ENCODE data around the gene STRA6.

STRA6 gene

DNA sequence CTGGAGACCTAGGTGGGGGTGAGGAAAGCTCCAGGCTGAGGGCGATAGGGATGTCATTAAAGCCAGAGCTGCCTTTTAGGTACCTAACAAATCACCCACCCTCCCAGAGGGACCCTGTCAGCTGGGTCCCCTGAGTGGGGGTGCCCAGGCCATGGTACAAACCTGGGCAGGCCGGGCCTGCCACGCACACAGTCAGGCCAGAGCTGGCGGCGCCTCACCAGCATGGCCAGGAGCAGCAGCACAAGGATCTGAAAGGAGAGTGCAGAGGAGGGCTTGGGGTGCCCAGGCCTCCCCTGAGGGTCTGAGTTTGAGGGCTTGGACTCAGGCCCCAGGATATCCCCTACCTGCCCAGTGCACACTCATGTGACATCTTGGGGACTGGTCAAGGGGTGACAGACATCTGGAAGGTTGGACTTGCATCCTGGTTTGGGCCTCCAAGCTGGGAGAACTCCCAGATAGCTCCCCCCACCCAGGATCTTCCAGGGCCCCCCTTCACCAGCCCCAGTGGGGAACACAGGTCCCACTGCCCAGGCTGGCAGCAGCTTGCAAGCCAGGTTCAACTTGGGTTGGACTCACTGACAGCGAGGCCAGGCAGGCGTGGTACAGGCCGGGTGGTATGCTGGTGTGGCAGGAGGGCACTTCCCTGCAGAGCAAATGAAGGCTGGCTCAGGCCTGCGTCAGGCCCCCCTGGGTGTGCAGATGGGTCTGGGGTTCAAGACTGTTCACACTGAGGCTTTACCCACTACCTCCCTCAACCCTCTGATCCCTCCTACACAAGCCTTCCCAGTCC, 5.2 kb downstream of the STRA6 start:
- ATAC-seq (ENCODE audit: low read depth) (no peak), DNase-seq (ENCODE audit: low spot score) (no peak)
- TF ChIP-seq, protein P1, sequence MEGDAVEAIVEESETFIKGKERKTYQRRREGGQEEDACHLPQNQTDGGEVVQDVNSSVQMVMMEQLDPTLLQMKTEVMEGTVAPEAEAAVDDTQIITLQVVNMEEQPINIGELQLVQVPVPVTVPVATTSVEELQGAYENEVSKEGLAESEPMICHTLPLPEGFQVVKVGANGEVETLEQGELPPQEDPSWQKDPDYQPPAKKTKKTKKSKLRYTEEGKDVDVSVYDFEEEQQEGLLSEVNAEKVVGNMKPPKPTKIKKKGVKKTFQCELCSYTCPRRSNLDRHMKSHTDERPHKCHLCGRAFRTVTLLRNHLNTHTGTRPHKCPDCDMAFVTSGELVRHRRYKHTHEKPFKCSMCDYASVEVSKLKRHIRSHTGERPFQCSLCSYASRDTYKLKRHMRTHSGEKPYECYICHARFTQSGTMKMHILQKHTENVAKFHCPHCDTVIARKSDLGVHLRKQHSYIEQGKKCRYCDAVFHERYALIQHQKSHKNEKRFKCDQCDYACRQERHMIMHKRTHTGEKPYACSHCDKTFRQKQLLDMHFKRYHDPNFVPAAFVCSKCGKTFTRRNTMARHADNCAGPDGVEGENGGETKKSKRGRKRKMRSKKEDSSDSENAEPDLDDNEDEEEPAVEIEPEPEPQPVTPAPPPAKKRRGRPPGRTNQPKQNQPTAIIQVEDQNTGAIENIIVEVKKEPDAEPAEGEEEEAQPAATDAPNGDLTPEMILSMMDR (IDR thresholded peaks at IDR 0.05; ENCODE audit: poor library complexity, severe bottlenecking): no peak
- no peaks in the 10 kb centered on the region for H3K9me3 ChIP-seq (ENCODE audit: severe bottlenecking)
- no peaks in the 10 kb centered on the region for H3K36me3 ChIP-seq (ENCODE audit: low read depth)
- no peaks in the 10 kb centered on the region for H3K27me3 ChIP-seq (ENCODE audit: insufficient read depth, poor library complexity, severe bottlenecking)
- peaks cover 42% of the 10 kb centered on the region for H3K4me1 ChIP-seq (ENCODE audit: insufficient read depth, poor library complexity, severe bottlenecking)
- no peak overlapping the region for H3K4me3 ChIP-seq (ENCODE audit: severe bottlenecking)
- no peak overlapping the region for H3K27ac ChIP-seq (ENCODE audit: poor library complexity, severe bottlenecking)

- Histone ChIP-seq H3K27me3 (ENCODE audit: insufficient read depth, poor library complexity, severe bottlenecking) (no peaks in the 10 kb centered on the region), H3K36me3 (ENCODE audit: low read depth) (no peaks in the 10 kb centered on the region), H3K4me3 (ENCODE audit: severe bottlenecking) (no peak overlapping the region), H3K27ac (ENCODE audit: poor library complexity, severe bottlenecking) (no peak overlapping the region), H3K4me1 (ENCODE audit: insufficient read depth, poor library complexity, severe bottlenecking) (peaks cover 32% of the 10 kb centered on the region), H3K9me3 (ENCODE audit: severe bottlenecking) (no peaks in the 10 kb centered on the region)
- DNase-seq (ENCODE audit: low spot score) (peak; percentile 90), ATAC-seq (ENCODE audit: low read depth) (peak; percentile 49)
- TF ChIP-seq, protein P1 (IDR thresholded peaks at IDR 0.05; ENCODE audit: poor library complexity, severe bottlenecking): no peak
Measured at GRCh38 chr15:74196175-74196574, 6.4 kb downstream of the STRA6 start.

DNA sequence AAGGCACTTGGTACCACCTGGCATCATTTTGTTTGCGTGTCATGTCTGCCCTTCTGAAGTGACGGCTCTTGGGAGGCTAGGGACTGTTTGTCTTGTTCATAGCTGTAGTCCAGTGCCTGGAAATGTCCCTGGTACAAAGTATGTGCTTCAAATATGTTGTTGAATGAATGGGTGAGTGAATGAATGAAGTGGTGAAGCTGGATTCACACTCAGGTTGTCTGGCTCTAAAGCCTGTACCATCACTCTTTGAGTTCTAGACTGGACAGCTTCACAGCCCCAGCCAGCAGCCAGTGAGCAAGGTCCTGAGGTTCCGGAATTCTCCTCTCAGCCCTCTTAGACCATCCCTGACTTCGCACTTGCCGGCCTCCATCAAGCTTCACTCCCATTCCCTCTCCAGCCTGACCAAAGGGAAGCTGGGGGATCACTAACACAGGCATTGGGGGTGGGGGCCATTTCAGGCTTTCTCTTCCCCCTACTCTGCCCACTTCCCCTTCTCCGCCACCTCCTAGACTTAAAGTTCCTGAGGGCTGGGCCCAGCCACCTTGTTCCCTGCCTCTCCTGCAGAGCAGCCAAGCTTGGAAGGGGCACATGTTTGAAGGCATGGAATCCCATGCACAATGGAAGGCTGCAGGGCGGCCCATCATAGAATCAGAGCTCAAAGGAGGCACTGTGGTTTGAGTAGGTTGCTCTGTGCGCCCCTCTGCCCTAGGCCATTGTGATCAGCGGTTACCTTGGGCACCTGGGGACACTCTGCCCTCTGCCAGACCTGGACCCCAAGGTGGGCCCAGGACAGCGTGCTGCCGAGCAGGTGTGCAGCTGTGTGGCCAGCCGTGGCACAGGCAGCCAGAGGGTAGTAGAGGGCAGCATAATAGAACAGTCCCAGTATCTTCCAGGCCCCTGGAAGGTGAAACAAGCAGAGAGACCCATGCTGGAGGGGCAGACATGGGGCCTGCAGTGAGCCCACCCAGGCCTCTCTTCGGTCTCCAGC, 7.7 kb downstream of the STRA6 start:
- ATAC-seq (ENCODE audit: low read depth) (no peak), DNase-seq (ENCODE audit: low spot score) (no peak)
- TF ChIP-seq, protein P1 (IDR thresholded peaks at IDR 0.05; ENCODE audit: poor library complexity, severe bottlenecking): no peak
- H3K9me3 ChIP-seq (ENCODE audit: severe bottlenecking): no peaks in the 10 kb centered on the region
- no peak overlapping the region for H3K27ac ChIP-seq (ENCODE audit: poor library complexity, severe bottlenecking)
- H3K4me3 ChIP-seq (ENCODE audit: severe bottlenecking): no peak overlapping the region
- peaks cover 19% of the 10 kb centered on the region for H3K4me1 ChIP-seq (ENCODE audit: insufficient read depth, poor library complexity, severe bottlenecking)
- H3K36me3 ChIP-seq (ENCODE audit: low read depth): no peaks in the 10 kb centered on the region
- no peaks in the 10 kb centered on the region for H3K27me3 ChIP-seq (ENCODE audit: insufficient read depth, poor library complexity, severe bottlenecking)

DNA sequence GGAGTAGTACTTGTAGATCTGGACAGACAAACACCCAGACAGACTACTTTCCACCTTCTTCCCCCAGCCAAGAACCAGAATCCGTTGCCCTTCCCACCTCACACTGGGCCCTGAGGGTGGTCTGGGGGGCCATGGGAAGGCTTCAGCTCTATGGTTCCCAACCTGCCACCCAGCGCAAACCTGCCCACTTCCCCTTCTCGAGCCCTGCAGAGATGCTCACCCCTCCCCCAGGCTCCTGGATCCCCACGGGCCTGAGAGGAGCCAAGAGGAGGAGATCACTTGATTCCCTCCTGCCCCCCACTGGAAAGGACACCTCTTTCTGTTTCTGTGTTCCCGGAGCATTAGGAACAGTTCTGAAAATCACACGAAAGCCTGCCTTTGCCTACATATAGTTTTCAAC, 8.7 kb downstream of the STRA6 start:
- H3K27me3 ChIP-seq (ENCODE audit: insufficient read depth, poor library complexity, severe bottlenecking): no peaks in the 10 kb centered on the region
- TF ChIP-seq, protein P1 (IDR thresholded peaks at IDR 0.05; ENCODE audit: poor library complexity, severe bottlenecking): no peak

More for the DNA sequence above, 8.7 kb downstream of the STRA6 start:
- no peaks in the 10 kb centered on the region for H3K9me3 ChIP-seq (ENCODE audit: severe bottlenecking)
- H3K36me3 ChIP-seq (ENCODE audit: low read depth): no peaks in the 10 kb centered on the region
- peaks cover 18% of the 10 kb centered on the region for H3K4me1 ChIP-seq (ENCODE audit: insufficient read depth, poor library complexity, severe bottlenecking)
- DNase-seq (ENCODE audit: low spot score) (no peak), ATAC-seq (ENCODE audit: low read depth) (no peak)
- peak overlapping the region; percentile 49 for H3K27ac ChIP-seq (ENCODE audit: poor library complexity, severe bottlenecking)
- H3K4me3 ChIP-seq (ENCODE audit: severe bottlenecking): no peak overlapping the region

Data from RWPE2 (cell line).